Measurements from ENCODE around the gene BICDL2. TPM values are rescaled to one million over a fixed set of nuclear protein-coding genes. Genes with fewer than 3 reads are reported as not detected.
A peak's percentile ranks its signal among the peaks of the same experiment; 100 is the strongest.

BICDL2 gene
- total and polyA plus RNA-seq, 5 donors from 2014 or later: not detected

- H3K27me3 ChIP-seq (ENCODE audit: control insufficient read depth, insufficient read depth, low read length): no peaks in the 10 kb centered on the region
- Mint-ChIP-seq H3K27ac (no peak overlapping the region), H3K27me3 (peaks cover 10% of the 10 kb centered on the region), H3K4me3 (peak overlapping the region in 2 of 4 donors; percentile 10 to 42), H3K4me1 (peaks cover 0 to 3% (median 0%) of the 10 kb centered on the region in 4 donors), H3K9me3 (no peaks in the 10 kb centered on the region), H3K36me3 (no peaks in the 10 kb centered on the region)
- ATAC-seq (ENCODE audit: low read depth in 2 of 2): no peak
- peaks cover 4% of the 10 kb centered on the region for H3K4me1 ChIP-seq (ENCODE audit: control insufficient read depth, insufficient read depth, low read length, poor library complexity, severe bottlenecking)
- no peak overlapping the region for H3K4me3 ChIP-seq (ENCODE audit: low read depth, low read length)
- H3K27ac ChIP-seq (ENCODE audit: insufficient read depth, low read length, poor library complexity, severe bottlenecking): no peak overlapping the region
- no peaks in the 10 kb centered on the region for H3K36me3 ChIP-seq (ENCODE audit: control insufficient read depth, insufficient read depth, low read length)
- H3K9me3 ChIP-seq (ENCODE audit: control insufficient read depth in 2 of 2, low read length in 2 of 2): no peaks in the 10 kb centered on the region
- no peak for DNase-seq
Observed at GRCh38 chr16:2988590-2989099, 48.1 kb downstream of the BICDL2 start.

- no peaks in the 10 kb centered on the region for H3K9me3 ChIP-seq (ENCODE audit: control insufficient read depth in 2 of 2, low read length in 2 of 2)
- Mint-ChIP-seq H3K27ac (no peak overlapping the region), H3K27me3 (peaks cover 10% of the 10 kb centered on the region), H3K4me3 (no peak overlapping the region), H3K4me1 (peaks cover 0 to 6% (median 0%) of the 10 kb centered on the region in 4 donors), H3K36me3 (no peaks in the 10 kb centered on the region), H3K9me3 (no peaks in the 10 kb centered on the region)
- no peak for ATAC-seq (ENCODE audit: low read depth in 2 of 2)
- H3K4me3 ChIP-seq (ENCODE audit: low read depth, low read length): no peak overlapping the region
- no peaks in the 10 kb centered on the region for H3K36me3 ChIP-seq (ENCODE audit: control insufficient read depth, insufficient read depth, low read length)
- H3K27me3 ChIP-seq (ENCODE audit: control insufficient read depth, insufficient read depth, low read length): no peaks in the 10 kb centered on the region
- no peak overlapping the region for H3K27ac ChIP-seq (ENCODE audit: insufficient read depth, low read length, poor library complexity, severe bottlenecking)
- DNase-seq: no peak
- peaks cover 9% of the 10 kb centered on the region for H3K4me1 ChIP-seq (ENCODE audit: control insufficient read depth, insufficient read depth, low read length, poor library complexity, severe bottlenecking)
Observed at GRCh38 chr16:2987833-2988232, 48.9 kb downstream of the BICDL2 start.

DNA sequence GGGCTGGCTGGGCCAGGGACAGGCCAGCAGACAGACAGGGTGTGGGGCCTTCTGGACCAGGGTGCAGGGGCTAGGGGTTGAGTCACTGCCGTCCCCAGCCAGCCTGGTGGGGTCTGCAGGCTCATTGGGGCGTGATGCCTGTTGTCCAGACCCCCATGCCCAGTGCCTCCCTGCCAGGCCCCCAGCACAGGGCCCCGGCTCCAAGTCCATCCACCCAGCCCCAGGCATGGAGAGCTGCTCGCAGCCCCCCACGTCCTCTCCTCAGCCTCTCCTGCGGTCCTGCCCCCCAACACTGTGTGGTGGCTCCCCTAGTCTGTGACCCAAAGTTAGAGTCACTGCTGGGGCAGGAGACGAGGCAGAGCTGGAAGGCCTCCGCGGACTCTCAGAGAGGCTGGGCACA is 49.5 kb downstream of the BICDL2 start:
- H3K4me1 Mint-ChIP-seq: peaks cover 0 to 7% (median 0%) of the 10 kb centered on the region in 4 donors
- no peak for DNase-seq
- no peaks in the 10 kb centered on the region for H3K9me3 Mint-ChIP-seq
- no peaks in the 10 kb centered on the region for H3K36me3 Mint-ChIP-seq
- Histone ChIP-seq H3K9me3 (ENCODE audit: control insufficient read depth in 2 of 2, low read length in 2 of 2) (no peaks in the 10 kb centered on the region), H3K27me3 (ENCODE audit: control insufficient read depth, insufficient read depth, low read length) (no peaks in the 10 kb centered on the region), H3K4me3 (ENCODE audit: low read depth, low read length) (no peak overlapping the region), H3K27ac (ENCODE audit: insufficient read depth, low read length, poor library complexity, severe bottlenecking) (no peak overlapping the region), H3K4me1 (ENCODE audit: control insufficient read depth, insufficient read depth, low read length, poor library complexity, severe bottlenecking) (peaks cover 9% of the 10 kb centered on the region), H3K36me3 (ENCODE audit: control insufficient read depth, insufficient read depth, low read length) (no peaks in the 10 kb centered on the region)
- ATAC-seq (ENCODE audit: low read depth in 2 of 2): no peak
- peaks cover 14% of the 10 kb centered on the region for H3K27me3 Mint-ChIP-seq
- H3K27ac Mint-ChIP-seq: no peak overlapping the region
- no peak overlapping the region for H3K4me3 Mint-ChIP-seq

DNA sequence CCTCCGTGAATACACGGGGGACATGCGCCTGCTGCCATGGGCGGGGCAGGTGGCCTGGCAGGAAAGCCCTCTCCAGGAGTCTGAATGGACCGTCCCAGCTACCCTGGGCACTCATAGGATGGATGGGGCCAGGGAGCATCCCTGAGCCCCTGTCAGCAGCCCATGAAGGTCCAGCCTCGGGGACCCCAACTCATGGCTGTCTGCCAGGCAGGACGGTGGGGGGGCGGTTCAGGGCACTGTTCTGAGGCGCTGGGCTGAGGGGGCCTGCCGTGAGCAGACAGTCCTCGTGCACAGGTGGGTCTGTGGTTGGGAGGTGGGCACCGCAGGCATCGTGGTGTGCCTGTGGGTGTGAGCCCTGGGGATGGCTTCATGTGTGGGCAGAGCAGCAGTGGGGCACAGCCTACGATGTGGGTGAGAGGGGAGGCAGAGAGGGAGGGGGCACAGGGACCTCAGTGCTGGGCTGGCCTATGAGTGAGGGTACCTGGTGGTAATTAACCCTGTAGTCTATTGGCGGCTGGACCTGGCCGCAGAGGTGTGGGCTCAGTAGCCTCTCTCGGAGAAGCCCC is 50.0 kb downstream of the BICDL2 start:
- no peak overlapping the region for H3K4me3 Mint-ChIP-seq
- Histone ChIP-seq H3K27ac (ENCODE audit: insufficient read depth, low read length, poor library complexity, severe bottlenecking) (no peak overlapping the region), H3K4me1 (ENCODE audit: control insufficient read depth, insufficient read depth, low read length, poor library complexity, severe bottlenecking) (peaks cover 9% of the 10 kb centered on the region), H3K27me3 (ENCODE audit: control insufficient read depth, insufficient read depth, low read length) (no peaks in the 10 kb centered on the region), H3K36me3 (ENCODE audit: control insufficient read depth, insufficient read depth, low read length) (no peaks in the 10 kb centered on the region), H3K9me3 (ENCODE audit: control insufficient read depth in 2 of 2, low read length in 2 of 2) (no peaks in the 10 kb centered on the region), H3K4me3 (ENCODE audit: low read depth, low read length) (no peak overlapping the region)
- H3K36me3 Mint-ChIP-seq: no peaks in the 10 kb centered on the region
- no peak overlapping the region for H3K27ac Mint-ChIP-seq
- no peaks in the 10 kb centered on the region for H3K9me3 Mint-ChIP-seq
- ATAC-seq (ENCODE audit: low read depth in 2 of 2): no peak
- peaks cover 0 to 10% (median 2%) of the 10 kb centered on the region in 4 donors for H3K4me1 Mint-ChIP-seq
- H3K27me3 Mint-ChIP-seq: peaks cover 16% of the 10 kb centered on the region
- DNase-seq: no peak

- peak overlapping the region in 1 of 3 donors; percentile 84 for H3K27ac Mint-ChIP-seq
- peaks cover 19% of the 10 kb centered on the region for H3K27me3 Mint-ChIP-seq
- H3K4me3 Mint-ChIP-seq: peak overlapping the region in 1 of 4 donors; percentile 79
- H3K36me3 ChIP-seq (ENCODE audit: control insufficient read depth, insufficient read depth, low read length): no peaks in the 10 kb centered on the region
- peaks cover 0 to 15% (median 4%) of the 10 kb centered on the region in 4 donors for H3K4me1 Mint-ChIP-seq
- no peaks in the 10 kb centered on the region for H3K9me3 Mint-ChIP-seq
- no peaks in the 10 kb centered on the region for H3K9me3 ChIP-seq (ENCODE audit: control insufficient read depth in 2 of 2, low read length in 2 of 2)
- ATAC-seq (ENCODE audit: low read depth in 2 of 2) (no peak), DNase-seq (no peak)
- no peak overlapping the region for H3K27ac ChIP-seq (ENCODE audit: insufficient read depth, low read length, poor library complexity, severe bottlenecking)
- H3K27me3 ChIP-seq (ENCODE audit: control insufficient read depth, insufficient read depth, low read length): no peaks in the 10 kb centered on the region
- H3K36me3 Mint-ChIP-seq: no peaks in the 10 kb centered on the region
- H3K4me1 ChIP-seq (ENCODE audit: control insufficient read depth, insufficient read depth, low read length, poor library complexity, severe bottlenecking): peaks cover 11% of the 10 kb centered on the region
- no peak overlapping the region for H3K4me3 ChIP-seq (ENCODE audit: low read depth, low read length)
Observed at GRCh38 chr16:2985893-2986355, 50.8 kb downstream of the BICDL2 start.

DNA sequence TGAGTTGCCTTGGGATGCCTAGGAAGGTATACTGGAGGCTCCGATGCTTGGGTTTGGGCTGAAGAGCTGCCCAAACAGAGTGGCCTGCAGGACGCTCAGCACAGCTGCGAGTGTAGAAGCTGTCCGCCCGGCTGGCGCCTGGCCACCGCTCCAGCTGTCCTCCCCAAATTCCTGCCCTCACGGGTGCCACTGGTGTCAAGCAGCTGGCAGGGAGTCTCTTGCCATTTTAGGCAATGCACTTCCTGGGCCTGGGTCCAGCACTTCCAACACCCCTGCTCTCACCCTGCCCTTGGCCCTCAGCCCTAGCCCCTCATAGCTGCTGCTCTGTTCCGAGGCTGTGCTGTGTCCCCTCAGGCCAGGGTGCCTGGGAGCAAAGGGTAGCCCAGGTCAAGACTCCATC is 51.3 kb downstream of the BICDL2 start:
- peaks cover 19% of the 10 kb centered on the region for H3K27me3 Mint-ChIP-seq
- H3K9me3 ChIP-seq (ENCODE audit: control insufficient read depth in 2 of 2, low read length in 2 of 2): no peaks in the 10 kb centered on the region
- no peaks in the 10 kb centered on the region for H3K36me3 Mint-ChIP-seq
- no peak overlapping the region for H3K4me3 Mint-ChIP-seq
- H3K4me3 ChIP-seq (ENCODE audit: low read depth, low read length): no peak overlapping the region
- no peaks in the 10 kb centered on the region for H3K36me3 ChIP-seq (ENCODE audit: control insufficient read depth, insufficient read depth, low read length)
- DNase-seq (no peak), ATAC-seq (ENCODE audit: low read depth in 2 of 2) (no peak)
- peaks cover 0 to 18% (median 4%) of the 10 kb centered on the region in 4 donors for H3K4me1 Mint-ChIP-seq
- H3K27ac ChIP-seq (ENCODE audit: insufficient read depth, low read length, poor library complexity, severe bottlenecking): no peak overlapping the region
- H3K4me1 ChIP-seq (ENCODE audit: control insufficient read depth, insufficient read depth, low read length, poor library complexity, severe bottlenecking): peaks cover 15% of the 10 kb centered on the region
- H3K27me3 ChIP-seq (ENCODE audit: control insufficient read depth, insufficient read depth, low read length): no peaks in the 10 kb centered on the region
- H3K9me3 Mint-ChIP-seq: no peaks in the 10 kb centered on the region
- no peak overlapping the region for H3K27ac Mint-ChIP-seq

GRCh38 chr16:2983706-2984136 is 53.0 kb downstream of the BICDL2 start:
- no peaks in the 10 kb centered on the region for H3K9me3 Mint-ChIP-seq
- peaks cover 19% of the 10 kb centered on the region for H3K27me3 Mint-ChIP-seq
- H3K36me3 Mint-ChIP-seq: no peaks in the 10 kb centered on the region
- H3K4me3 ChIP-seq (ENCODE audit: low read depth, low read length): no peak overlapping the region
- DNase-seq (peak; percentile 31 to 54 (median 52)), ATAC-seq (ENCODE audit: low read depth in 2 of 2) (peak; percentile 44 to 49)
- no peaks in the 10 kb centered on the region for H3K36me3 ChIP-seq (ENCODE audit: control insufficient read depth, insufficient read depth, low read length)
- no peaks in the 10 kb centered on the region for H3K27me3 ChIP-seq (ENCODE audit: control insufficient read depth, insufficient read depth, low read length)
- H3K4me1 Mint-ChIP-seq: peaks cover 0 to 18% (median 4%) of the 10 kb centered on the region in 4 donors
- H3K27ac Mint-ChIP-seq: no peak overlapping the region
- peaks cover 26% of the 10 kb centered on the region for H3K4me1 ChIP-seq (ENCODE audit: control insufficient read depth, insufficient read depth, low read length, poor library complexity, severe bottlenecking)
- peak overlapping the region in 2 of 4 donors; percentile 15 to 50 for H3K4me3 Mint-ChIP-seq
- no peak overlapping the region for H3K27ac ChIP-seq (ENCODE audit: insufficient read depth, low read length, poor library complexity, severe bottlenecking)
- no peaks in the 10 kb centered on the region for H3K9me3 ChIP-seq (ENCODE audit: control insufficient read depth in 2 of 2, low read length in 2 of 2)

- H3K4me1 ChIP-seq (ENCODE audit: control insufficient read depth, insufficient read depth, low read length, poor library complexity, severe bottlenecking): peaks cover 26% of the 10 kb centered on the region
- H3K9me3 ChIP-seq (ENCODE audit: control insufficient read depth in 2 of 2, low read length in 2 of 2): no peaks in the 10 kb centered on the region
- H3K27me3 Mint-ChIP-seq: peaks cover 13% of the 10 kb centered on the region
- no peak for ATAC-seq (ENCODE audit: low read depth in 2 of 2)
- no peaks in the 10 kb centered on the region for H3K36me3 Mint-ChIP-seq
- DNase-seq: no peak
- H3K27ac Mint-ChIP-seq: peak overlapping the region in 1 of 3 donors; percentile 42
- H3K4me1 Mint-ChIP-seq: peaks cover 0 to 18% (median 4%) of the 10 kb centered on the region in 4 donors
- peak overlapping the region; percentile 10 to 87 (median 73) for H3K4me3 Mint-ChIP-seq
- no peak overlapping the region for H3K27ac ChIP-seq (ENCODE audit: insufficient read depth, low read length, poor library complexity, severe bottlenecking)
- no peaks in the 10 kb centered on the region for H3K36me3 ChIP-seq (ENCODE audit: control insufficient read depth, insufficient read depth, low read length)
- H3K27me3 ChIP-seq (ENCODE audit: control insufficient read depth, insufficient read depth, low read length): no peaks in the 10 kb centered on the region
- H3K9me3 Mint-ChIP-seq: no peaks in the 10 kb centered on the region
- no peak overlapping the region for H3K4me3 ChIP-seq (ENCODE audit: low read depth, low read length)
Observed at GRCh38 chr16:2982402-2982801, 54.3 kb downstream of the BICDL2 start.

Data from CD4-positive, CD25-positive, alpha-beta regulatory T cell (primary cell).